KMS-11 (cell line): ENCODE data around the gene PMM2.

Experiments
- H2AFZ ChIP-seq: fragments of 200-600 bp; sonication (generic); 2 replicates; pipeline ENCODE4 v1.6.1; 2016; ENCODE audit warnings: antibody characterized with exemption, mixed run types, low read depth
- H3K27ac ChIP-seq: fragments of 200-600 bp; sonication (generic); 2 replicates; pipeline ENCODE4 v1.6.1; 2016; ENCODE audit warnings: mild to moderate bottlenecking, mixed run types
- H3K27me3 ChIP-seq: fragments of 200-600 bp; sonication (generic); 2 replicates; pipeline ENCODE4 v1.6.1; 2017; ENCODE audit warnings: mild to moderate bottlenecking, low read depth, mixed run types, moderate library complexity; ENCODE audit not compliant: insufficient read depth
- H3K36me3 ChIP-seq: fragments of 200-600 bp; sonication (generic); 2 replicates; pipeline ENCODE4 v1.6.1; 2017; ENCODE audit warnings: mild to moderate bottlenecking, mixed run types; ENCODE audit not compliant: insufficient read depth
- H3K4me1 ChIP-seq: fragments of 200-600 bp; sonication (generic); 2 replicates; pipeline ENCODE4 v1.6.1; 2016; ENCODE audit warnings: mild to moderate bottlenecking, low read depth, mixed run types; ENCODE audit not compliant: poor library complexity, severe bottlenecking
- H3K4me2 ChIP-seq: fragments of 200-600 bp; sonication (generic); 2 replicates; pipeline ENCODE4 v1.7.0; 2016; ENCODE audit warnings: mild to moderate bottlenecking, mixed run types
- H3K4me3 ChIP-seq: fragments of 200-600 bp; sonication (generic); IDR thresholded peaks from 2 replicates; pipeline ENCODE4 v1.6.1; 2017; ENCODE audit warnings: low read depth, low read length, mixed read lengths; ENCODE audit not compliant: insufficient read depth
- H3K79me2 ChIP-seq: fragments of 200-600 bp; sonication (generic); 2 replicates; pipeline ENCODE4 v1.6.1; 2016; ENCODE audit warnings: low read depth, mixed run types; ENCODE audit not compliant: insufficient read depth
- H3K9ac ChIP-seq: fragments of 200-600 bp; sonication (generic); 2 replicates; pipeline ENCODE4 v1.6.1; 2016; ENCODE audit warnings: mild to moderate bottlenecking, mixed run types
- H4K20me1 ChIP-seq: fragments of 200-600 bp; sonication (generic); 2 replicates; pipeline ENCODE4 v1.6.1; 2016; ENCODE audit warnings: mild to moderate bottlenecking, mixed run types; ENCODE audit not compliant: insufficient read depth
- CTCF ChIP-seq: fragments of 200-600 bp; sonication (generic); conservative IDR thresholded peaks from 2 replicates; pipeline ENCODE4 v1.6.1; 2017; ENCODE audit warnings: low read depth, mild to moderate bottlenecking, antibody characterized with exemption, low read length, moderate library complexity, mixed read lengths

PMM2 gene

DNA sequence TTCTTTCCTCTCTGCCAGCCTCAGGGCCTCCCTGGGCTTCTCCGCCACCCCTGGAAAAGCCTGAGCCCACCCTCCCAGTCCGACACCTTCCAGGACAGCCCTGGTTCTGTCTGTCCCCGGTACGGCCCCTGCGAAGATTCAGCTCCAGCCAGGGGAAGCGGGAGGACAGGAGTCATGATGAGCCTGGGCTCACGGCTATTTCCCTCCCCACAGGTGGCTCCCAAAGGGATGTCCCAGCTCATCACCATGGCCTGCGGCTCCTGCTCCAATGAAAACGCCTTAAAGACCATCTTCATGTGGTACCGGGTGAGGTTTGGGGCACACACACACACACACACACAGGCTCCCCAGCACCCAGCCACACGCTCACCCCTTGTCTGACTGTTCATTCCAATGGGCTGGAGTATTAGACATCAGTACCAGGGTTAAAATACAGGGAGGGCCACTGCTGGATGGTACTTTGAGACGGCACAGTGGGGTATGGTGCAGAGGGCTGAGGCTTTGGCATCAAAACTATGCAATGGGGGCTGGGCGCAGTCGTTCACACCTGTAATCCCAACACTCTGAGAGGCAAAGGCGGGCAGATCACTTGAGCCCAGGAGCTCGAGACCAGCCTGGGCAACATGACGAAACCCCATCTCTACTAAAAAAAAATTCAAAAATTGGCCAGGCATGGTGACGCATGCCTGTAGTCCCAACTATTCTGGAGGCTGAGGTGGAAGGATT lies 33.0 kb upstream of the PMM2 start:
- TF ChIP-seq CTCF = no peak
- H3K4me2 ChIP-seq = no peak overlapping the region
- H3K36me3 ChIP-seq = no peaks in the 10 kb centered on the region
- no peaks in the 10 kb centered on the region for H4K20me1 ChIP-seq
- H2AFZ ChIP-seq = no peak overlapping the region
- H3K79me2 ChIP-seq = no peaks in the 10 kb centered on the region
- H3K27ac ChIP-seq = no peak overlapping the region
- H3K9ac ChIP-seq = no peak overlapping the region
- no peaks in the 10 kb centered on the region for H3K4me1 ChIP-seq
- no peak overlapping the region for H3K4me3 ChIP-seq
- no peaks in the 10 kb centered on the region for H3K27me3 ChIP-seq

DNA sequence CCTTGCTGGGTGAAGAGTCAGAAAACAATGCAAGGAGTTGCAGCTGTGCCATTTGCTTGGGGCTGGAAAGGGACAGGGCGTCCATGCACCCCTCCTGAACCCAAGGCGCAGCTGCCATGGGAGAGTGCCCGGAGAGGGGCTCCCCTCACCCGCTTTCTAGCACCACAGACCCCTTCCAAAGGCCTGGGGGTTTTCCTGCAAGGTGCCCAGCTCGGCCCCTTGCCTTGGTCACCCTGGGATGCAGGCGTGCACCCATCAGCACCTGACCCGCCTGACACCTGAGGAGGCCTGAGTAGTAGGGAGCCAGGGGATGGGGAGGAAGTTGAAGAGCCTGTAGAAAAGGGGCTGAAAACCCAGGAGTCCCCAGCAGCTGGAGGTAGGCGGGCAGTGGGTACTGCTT lies 30.5 kb upstream of the PMM2 start:
- Histone ChIP-seq H3K4me1 (no peaks in the 10 kb centered on the region), H3K27ac (no peak overlapping the region), H3K4me3 (no peak overlapping the region), H3K4me2 (no peak overlapping the region), H3K36me3 (no peaks in the 10 kb centered on the region), H3K9ac (no peak overlapping the region), H3K79me2 (no peaks in the 10 kb centered on the region), H2AFZ (no peak overlapping the region), H3K27me3 (no peaks in the 10 kb centered on the region), H4K20me1 (no peaks in the 10 kb centered on the region)
- TF ChIP-seq CTCF = no peak

DNA sequence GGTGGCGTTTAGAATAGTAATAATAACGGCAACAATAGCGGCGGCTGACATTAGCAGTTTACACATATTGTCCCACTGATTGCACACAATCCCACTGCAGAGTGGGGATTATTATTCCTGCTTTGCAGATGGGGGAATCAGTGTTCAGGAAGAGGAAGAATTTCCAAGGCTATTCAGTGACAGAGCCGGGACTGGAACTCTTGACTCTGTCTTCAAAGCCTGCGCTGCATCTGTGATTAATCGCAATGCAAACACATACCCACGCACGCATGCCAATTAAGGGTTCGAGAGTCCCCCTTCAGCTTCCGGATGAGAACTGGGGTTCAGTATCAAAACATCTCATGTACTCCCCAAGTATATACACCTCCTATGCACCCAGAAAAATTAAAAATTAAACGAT lies 29.4 kb upstream of the PMM2 start:
- TF ChIP-seq CTCF = no peak
- Histone ChIP-seq H3K79me2 (no peaks in the 10 kb centered on the region), H3K36me3 (no peaks in the 10 kb centered on the region), H3K27ac (no peak overlapping the region), H4K20me1 (no peaks in the 10 kb centered on the region), H2AFZ (no peak overlapping the region), H3K4me3 (no peak overlapping the region), H3K27me3 (no peaks in the 10 kb centered on the region), H3K9ac (no peak overlapping the region), H3K4me2 (no peak overlapping the region), H3K4me1 (no peaks in the 10 kb centered on the region)

DNA sequence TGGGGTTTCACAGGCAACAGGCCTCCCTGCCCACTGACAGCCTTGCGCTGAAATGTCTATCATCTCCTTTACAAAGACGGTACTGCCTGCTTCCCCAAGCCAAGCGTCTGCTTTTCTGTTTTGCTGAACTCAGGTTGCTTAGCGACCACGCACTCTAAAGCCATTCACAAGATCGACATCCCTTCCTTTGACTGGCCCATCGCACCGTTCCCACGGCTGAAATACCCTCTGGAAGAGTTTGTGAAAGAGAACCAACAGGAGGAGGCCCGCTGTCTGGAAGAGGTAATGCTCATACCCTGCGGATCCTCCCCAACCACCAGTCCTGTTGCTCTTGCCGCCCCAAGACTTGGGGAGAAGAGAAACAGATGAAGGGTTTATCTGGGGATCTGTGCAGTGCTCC lies 28.9 kb upstream of the PMM2 start:
- Histone ChIP-seq H3K36me3 (no peaks in the 10 kb centered on the region), H3K4me2 (no peak overlapping the region), H4K20me1 (no peaks in the 10 kb centered on the region), H3K27ac (no peak overlapping the region), H3K27me3 (no peaks in the 10 kb centered on the region), H3K79me2 (no peaks in the 10 kb centered on the region), H3K4me1 (no peaks in the 10 kb centered on the region), H2AFZ (no peak overlapping the region), H3K9ac (no peak overlapping the region), H3K4me3 (no peak overlapping the region)
- TF ChIP-seq CTCF = no peak
